GM18873 (cell line): ENCODE data around the gene C3orf18.

Experiments
- ATAC-seq: cut with Tn5 transposase; IDR thresholded peaks from one replicate; pipeline ENCODE4 v1.9.1; 2021; ENCODE audit warnings: mild to moderate bottlenecking, moderate library complexity, moderate number of reproducible peaks; ENCODE audit not compliant: unreplicated experiment, low FRiP score

C3orf18 gene

DNA sequence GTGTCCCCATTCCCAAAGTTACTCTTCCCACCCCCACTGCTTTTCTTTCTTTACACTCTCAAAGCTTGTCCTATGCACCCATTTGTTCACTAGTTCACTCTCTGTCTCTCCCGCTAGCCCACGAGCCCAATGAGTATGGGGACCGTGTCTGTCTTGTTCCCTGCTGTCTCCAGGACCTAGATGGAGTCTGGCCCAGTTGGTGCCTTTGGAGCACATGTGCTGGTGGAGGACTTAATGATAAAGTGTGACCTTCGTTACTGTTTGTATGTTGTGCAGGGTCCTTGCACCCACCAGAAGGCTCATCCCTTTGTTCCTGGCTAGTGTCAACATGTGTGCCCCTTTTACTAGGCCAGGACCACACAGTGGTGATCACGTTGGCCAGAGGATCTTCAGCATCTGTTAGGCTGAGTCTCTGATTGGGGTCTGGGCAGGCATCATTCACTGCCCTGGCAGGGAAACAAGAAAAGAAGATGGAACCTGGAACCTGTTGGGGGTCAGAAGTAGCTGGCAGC is 36.6 kb upstream of the C3orf18 start:
- ATAC-seq: no peak

DNA sequence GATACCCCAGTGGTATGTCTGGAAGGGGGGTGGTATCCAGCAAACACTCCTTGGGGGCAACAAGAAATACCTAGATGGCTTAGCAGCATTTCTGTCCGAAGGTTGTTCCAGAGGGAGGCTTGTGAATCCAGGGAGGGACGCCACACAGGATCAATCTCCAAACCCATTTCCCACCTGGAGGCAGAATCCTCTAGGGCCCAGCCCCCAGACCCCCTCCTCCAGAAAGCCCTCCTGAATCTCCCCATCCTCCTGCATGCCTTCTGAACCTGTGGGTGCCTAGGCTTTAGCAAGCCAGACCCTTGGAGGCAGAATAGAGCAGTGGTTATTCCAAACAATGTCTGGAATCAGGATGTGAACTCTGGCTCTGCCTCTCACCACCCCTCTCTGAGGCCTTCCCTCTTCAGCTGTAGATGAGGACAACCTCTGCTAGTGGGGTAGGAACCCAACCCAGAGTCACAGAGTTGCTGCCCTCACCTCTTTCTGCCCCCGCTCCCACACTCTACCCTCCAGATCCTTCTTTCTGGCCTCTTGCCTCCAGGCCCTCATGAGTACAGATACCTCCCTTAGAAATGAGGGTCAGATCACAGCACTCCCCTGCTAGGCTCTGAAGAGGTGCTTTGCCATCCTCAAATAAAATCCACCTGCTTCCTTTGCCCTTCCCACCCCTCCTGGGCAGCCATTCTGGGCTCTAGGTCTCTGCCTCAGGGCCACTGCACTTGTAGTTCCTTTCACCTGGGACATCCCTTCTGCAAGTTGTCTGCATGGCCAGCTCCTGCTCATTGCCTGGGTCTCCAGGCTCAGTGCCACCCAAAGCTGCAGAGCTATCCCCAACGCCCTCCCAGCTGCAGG is 35.9 kb upstream of the C3orf18 start:
- ATAC-seq: no peak

- no peak for ATAC-seq
Observed at GRCh38 chr3:50602595-50603191, 35.1 kb upstream of the C3orf18 start.

- ATAC-seq: no peak
Observed at GRCh38 chr3:50600841-50601591, 33.5 kb upstream of the C3orf18 start.

DNA sequence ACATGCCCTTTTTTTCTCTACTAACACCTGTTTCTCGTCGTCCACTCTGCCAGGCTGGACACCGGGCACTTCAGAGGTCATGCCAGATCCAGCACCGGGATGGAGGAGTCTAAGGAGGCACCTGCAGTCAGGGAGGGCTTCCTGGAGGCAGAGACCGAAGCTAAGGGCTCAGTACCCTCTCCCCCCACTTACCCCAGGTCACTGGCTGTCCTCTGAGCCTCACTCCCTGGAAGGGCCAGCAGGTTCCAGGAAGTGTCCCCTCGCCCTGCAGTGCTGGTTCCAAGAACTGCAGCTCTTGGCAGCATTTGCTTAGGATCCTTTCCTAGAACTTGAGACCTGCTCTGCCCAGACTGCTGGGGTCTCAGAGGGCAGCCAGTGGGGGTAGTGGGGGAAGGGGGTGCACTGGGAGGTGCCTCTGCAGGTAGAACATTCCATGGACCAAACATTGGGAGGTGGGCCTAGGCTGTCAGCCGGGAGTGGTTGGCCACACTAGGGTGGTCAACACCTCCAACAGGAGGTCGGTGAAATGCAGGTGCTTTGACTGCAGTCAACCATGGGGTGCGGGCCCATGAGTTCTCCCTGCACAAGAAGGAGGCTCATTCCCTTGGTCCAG is 32.7 kb upstream of the C3orf18 start:
- no peak for ATAC-seq

DNA sequence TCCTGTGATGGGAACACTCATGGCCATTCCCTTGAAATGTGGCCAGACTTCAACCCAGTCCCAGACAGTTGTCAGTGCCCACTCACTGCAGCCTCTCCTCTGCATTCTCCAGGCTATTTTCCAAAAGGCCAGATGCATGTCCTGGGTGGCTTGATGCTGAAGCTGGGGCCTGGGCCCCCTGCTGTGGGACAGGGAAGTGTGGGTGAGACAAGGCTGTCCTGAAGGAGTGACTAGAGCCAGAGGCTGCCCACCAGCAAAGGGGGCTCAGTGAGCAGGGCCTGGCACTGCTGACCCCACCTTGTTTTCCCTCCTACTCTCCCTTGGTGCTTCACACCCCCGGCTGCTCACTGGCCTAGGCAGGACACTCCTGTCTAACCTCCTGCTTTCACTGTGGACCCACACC is 32.2 kb upstream of the C3orf18 start:
- ATAC-seq: no peak

GRCh38 chr3:50599115-50599715 is 31.7 kb upstream of the C3orf18 start:
- no peak for ATAC-seq

GRCh38 chr3:50594253-50594785 is 26.8 kb upstream of the C3orf18 start:
- ATAC-seq: no peak

GRCh38 chr3:50592568-50592967 is 25.0 kb upstream of the C3orf18 start:
- ATAC-seq: no peak

- ATAC-seq: no peak
Observed at GRCh38 chr3:50591196-50591741, 23.7 kb upstream of the C3orf18 start.

DNA sequence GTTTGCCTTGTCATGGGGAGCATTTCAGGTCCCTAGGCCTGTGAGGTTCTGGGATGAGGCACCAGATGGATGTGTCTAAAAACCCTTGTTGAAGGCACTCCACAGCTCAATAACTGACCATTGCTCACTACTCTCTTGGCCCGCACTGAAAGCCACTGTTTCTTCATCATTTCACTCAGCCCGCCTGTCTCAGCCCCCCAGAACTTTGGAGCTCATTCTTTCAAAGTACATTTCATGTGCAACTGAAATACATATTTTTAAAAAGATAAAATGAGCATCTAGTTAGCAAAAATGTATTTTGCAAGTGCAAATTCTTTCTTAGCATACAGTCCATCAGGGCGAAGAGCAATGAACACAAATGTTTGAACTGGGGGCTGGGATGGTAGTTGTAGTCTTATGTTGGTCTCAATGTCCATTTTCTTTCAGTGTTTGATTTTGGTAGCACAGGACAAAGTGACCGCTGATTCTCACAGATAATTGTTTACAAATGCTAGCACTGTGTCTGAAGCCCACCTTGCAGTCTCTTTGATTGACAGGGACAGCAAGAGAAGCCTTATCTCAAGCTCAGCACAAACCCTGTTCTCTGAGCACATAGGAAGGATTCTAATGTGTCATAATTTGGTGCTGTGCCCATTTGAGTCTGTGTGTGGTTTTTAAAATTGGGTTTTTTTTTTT is 21.3 kb upstream of the C3orf18 start:
- no peak for ATAC-seq

DNA sequence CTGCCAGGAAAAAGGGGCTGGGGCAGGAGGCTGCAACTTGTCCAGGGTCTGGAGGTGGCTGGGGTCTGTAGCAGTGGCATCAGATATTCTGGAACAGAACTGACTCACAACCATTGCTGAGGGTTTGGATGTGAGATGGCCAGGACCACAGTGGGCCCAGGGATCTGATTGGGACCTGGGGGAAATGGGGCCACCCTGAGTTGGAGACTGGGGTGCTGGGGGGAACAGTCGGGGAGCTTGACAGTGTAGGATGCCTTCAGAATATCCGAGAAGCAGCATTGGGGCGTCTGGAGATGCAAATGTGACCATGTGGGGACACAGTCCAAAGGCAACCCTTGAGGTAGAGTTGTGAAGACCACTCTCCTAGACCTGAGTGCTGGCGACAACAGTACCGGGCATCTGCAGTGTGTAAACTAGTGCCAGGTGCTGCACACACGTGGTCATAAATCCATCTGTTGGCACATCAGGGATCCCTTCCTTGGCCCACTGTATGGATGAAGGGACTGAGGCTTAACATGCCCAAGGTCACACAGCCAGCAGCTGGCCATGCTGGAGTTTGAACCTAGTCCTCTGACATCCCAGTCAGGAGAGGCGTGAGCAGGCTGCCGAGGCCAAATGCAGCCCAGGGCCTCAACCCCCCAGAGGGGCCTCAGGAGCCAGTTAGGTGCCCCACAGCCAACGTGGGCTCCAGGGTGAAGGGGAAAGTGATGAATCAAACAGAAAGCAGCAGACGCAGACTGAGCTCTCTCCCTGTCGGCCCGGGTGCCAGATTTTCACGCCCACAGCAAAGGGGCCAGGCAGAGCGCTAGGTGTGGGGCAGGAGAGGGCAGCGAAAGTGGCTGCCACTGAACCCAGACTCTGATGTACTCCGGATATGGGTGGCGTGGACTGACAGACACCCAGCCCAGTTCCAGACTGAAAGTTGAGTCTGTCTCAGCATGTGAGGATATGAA is 20.5 kb upstream of the C3orf18 start:
- no peak for ATAC-seq

GRCh38 chr3:50587373-50587772 is 19.8 kb upstream of the C3orf18 start:
- ATAC-seq: no peak

DNA sequence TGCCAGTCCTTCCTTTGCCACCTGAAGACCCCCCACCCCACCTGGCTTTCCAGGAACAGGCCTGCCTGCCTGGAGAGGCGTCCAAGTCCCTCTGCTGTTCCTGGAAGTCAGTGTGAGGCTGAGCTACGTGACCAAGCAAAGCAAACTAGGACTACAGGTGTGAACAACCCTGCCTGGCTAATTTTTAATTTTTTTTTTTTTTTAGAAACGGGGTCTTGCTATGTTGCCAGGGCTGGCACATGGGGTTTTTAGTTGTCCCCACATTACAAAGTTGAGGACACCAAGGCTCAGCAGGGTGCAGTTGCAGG is 19.2 kb upstream of the C3orf18 start:
- no peak for ATAC-seq

GRCh38 chr3:50585919-50586762 is 18.6 kb upstream of the C3orf18 start:
- ATAC-seq: no peak

DNA sequence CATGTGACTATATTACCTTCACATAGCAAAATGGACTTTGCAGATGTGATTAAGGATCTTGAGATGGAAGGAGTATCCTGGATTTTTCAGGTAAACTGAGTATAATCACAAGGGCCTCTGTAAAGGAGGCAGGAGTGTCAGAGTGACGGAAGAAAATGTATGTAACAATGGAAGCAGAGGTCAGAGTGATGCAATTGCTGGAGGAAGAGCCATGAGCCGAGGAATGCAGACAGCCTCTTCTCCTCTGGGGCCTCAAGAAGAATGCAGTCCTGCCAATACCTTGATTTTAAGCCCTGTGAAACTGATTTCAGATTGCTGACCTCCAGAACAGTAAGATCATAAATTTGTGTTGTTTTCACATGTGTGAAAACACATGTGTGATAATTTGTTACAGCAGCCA is 16.8 kb upstream of the C3orf18 start:
- no peak for ATAC-seq

- no peak for ATAC-seq
Observed at GRCh38 chr3:50583897-50584296, 16.4 kb upstream of the C3orf18 start.
